Subcutaneous adipose tissue (tissue), 4 donors: Measurements from ENCODE around the gene CDH22. TPM values are rescaled to one million over a fixed set of nuclear protein-coding genes. Genes with fewer than 3 reads are reported as not detected.

ENCODE experiments used
- total RNA-seq, 4 donors: library from RNA; depleted of rRNA; stranded (reverse); fragments of >200 nt; gene quantifications; one replicate each; pipeline ENCODE4 v1.1.0, GENCODE V29; 2016
- TF ChIP-seq, protein P1 (sequence below): fragments of 450-650 bp; IDR thresholded peaks from one replicate; pipeline ENCODE4 v1.5.1; 2016; ENCODE audit warnings: low read depth, mild to moderate bottlenecking, control low read depth, antibody characterized with exemption, moderate library complexity

Gene CDH22
- total RNA-seq, 4 donors from 2014 or later: not detected

- TF ChIP-seq, protein P1, sequence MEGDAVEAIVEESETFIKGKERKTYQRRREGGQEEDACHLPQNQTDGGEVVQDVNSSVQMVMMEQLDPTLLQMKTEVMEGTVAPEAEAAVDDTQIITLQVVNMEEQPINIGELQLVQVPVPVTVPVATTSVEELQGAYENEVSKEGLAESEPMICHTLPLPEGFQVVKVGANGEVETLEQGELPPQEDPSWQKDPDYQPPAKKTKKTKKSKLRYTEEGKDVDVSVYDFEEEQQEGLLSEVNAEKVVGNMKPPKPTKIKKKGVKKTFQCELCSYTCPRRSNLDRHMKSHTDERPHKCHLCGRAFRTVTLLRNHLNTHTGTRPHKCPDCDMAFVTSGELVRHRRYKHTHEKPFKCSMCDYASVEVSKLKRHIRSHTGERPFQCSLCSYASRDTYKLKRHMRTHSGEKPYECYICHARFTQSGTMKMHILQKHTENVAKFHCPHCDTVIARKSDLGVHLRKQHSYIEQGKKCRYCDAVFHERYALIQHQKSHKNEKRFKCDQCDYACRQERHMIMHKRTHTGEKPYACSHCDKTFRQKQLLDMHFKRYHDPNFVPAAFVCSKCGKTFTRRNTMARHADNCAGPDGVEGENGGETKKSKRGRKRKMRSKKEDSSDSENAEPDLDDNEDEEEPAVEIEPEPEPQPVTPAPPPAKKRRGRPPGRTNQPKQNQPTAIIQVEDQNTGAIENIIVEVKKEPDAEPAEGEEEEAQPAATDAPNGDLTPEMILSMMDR: no peak
These were observed 107.4 kb downstream of the CDH22 start for GRCh38 chr20:46200582-46201570.

DNA sequence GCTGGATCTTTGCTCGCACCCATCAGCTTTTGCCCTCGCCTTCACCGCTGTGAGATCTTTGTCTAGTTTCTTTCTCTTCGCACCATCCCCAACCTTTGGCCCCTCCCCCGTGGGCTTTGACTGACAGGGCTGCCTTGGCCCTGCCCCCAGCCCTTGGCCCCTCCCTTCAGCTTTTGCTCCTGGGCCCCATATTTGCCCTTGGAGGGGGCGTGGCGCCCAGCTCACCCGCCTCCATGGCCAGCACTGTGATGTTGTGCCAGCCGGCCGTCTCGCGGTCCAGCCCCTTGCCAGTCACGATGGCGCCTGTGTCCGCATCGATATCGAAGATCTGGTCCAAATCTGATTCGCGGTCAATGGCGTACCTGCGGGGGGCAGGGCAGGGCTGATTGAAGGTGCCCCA, 109.1 kb downstream of the CDH22 start:
- TF ChIP-seq, protein P1: no peak

- TF ChIP-seq, protein P1: no peak
These were observed 111.3 kb downstream of the CDH22 start for GRCh38 chr20:46196990-46197389.

DNA sequence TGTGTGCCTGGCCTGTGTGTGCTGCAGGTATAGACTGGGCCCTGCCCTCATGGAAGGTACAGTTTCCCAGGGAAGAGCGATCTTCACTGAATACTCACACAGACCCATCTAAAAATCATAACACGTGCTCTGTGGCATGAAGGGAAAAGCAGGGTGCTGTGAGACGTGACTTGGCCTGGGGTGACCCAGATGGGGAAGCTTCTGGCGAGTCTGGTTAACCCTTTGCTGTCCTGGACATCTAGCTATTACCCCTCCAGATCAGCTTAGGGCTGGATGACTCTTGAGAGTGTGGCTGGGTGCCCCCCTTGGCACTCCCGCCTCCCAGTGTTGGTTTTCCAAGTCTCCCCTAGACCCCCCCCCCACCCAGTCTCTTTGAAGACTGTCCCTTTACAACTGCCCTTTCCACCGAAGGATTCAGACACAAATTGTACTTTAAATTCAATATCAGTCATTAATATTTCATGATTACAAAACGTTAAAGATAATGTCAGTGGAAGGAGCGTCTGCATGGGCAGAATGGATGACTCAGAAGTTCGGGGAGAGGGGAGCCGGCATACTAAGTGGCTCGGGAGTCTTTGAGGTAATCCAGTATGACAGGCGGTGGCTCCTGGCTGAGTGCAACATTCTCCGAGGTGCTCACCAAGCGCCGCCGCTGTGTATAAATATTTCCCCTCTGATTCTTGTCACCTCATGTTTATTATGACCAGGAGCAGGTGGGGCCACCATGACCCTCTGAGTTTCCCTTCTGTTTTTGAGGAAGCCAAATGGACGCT, 112.8 kb downstream of the CDH22 start:
- TF ChIP-seq, protein P1: no peak

- TF ChIP-seq, protein P1: no peak
These were observed 113.9 kb downstream of the CDH22 start for GRCh38 chr20:46194409-46194808.

DNA sequence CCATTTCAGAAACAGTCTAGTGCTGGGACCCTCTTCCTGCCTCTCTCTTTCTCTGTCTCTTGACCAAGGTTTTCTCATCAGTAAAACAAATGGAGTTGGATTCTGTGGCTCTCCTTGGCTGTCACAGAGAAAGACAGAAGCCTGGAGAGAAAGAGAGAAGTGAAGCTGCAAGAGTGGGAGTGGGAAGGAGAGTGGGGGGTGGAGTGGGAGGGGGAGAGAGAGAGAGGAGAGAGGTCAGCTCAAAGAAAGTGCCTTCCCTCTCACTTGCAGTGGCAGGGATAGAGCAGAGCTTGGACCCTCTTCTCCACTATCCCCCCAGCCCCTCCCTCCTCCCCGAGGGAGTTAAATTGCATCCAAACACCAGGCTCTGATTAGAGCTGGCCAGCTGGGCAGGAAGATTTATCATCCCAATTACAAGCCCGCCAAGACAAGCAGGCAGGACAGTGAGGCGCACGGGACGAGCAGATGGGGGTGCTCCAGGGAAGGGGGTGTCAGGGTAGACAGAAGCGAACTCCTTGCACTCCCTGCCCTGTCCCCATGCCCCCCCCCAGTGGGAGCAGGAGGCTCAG, 115.8 kb downstream of the CDH22 start:
- TF ChIP-seq, protein P1: no peak

DNA sequence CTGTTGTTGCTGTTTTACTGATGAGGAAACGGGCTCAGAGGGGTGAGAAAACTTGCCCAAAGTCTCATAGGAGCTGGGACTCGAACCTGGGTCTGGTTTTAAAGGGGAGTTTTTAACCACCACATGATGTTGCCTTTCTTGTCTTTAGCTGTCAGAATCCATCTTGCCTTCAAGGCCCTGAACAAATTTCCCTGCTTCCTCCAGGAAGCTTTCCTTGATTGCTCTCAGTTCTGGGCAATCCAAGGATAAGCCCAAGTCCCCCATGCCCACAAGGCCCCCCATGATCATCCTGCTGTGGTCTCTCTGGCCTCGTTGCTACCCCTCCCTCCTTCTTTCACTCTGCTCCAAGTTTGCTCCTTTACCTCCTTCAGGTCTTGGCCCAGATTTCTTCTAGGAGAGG, 116.7 kb downstream of the CDH22 start:
- TF ChIP-seq, protein P1: no peak
